Measurements from ENCODE around the gene MCRIP1. TPM values are rescaled to one million over a fixed set of nuclear protein-coding genes. Genes with fewer than 3 reads are reported as not detected.

Gene MCRIP1
- total and polyA plus RNA-seq, 7 donors: 20.5 to 187 (median 45.1) TPM

GRCh38 chr17:81807839-81808238 lies 25.3 kb downstream of the MCRIP1 start:
- Histone ChIP-seq H3K4me3 (no peak overlapping the region), H3K27me3 (ENCODE audit: insufficient read depth in 3 of 3, low read length in 2 of 3) (peaks cover 0 to 73% (median 30%) of the 10 kb centered on the region in 3 donors), H3K36me3 (ENCODE audit: insufficient read depth in 1 of 2, low read depth in 1 of 2) (no peaks in the 10 kb centered on the region), H3K9me3 (no peaks in the 10 kb centered on the region), H3K27ac (no peak overlapping the region), H3K4me1 (no peaks in the 10 kb centered on the region)
- TF ChIP-seq CTCF (IDR thresholded peaks at IDR 0.05): no peak
- DNase-seq (no peak), ATAC-seq (no peak)
- WGBS, 3 donors: 42 to 55% (median 47%) methylated on average over 13 of the region's 13 CpGs
- intact Hi-C loops (cut with DNase I): no loop called here

- peak in 2 of 4 donors; percentile 23 to 42 for ATAC-seq
- Histone ChIP-seq H3K4me1 (no peaks in the 10 kb centered on the region), H3K4me3 (no peak overlapping the region), H3K36me3 (ENCODE audit: insufficient read depth in 1 of 2, low read depth in 1 of 2) (no peaks in the 10 kb centered on the region), H3K27me3 (ENCODE audit: insufficient read depth in 3 of 3, low read length in 2 of 3) (peaks cover 0 to 79% (median 35%) of the 10 kb centered on the region in 3 donors), H3K9me3 (no peaks in the 10 kb centered on the region), H3K27ac (no peak overlapping the region)
- 38 to 49% (median 47%) methylated on average over 15 to 18 of the region's 18 CpGs for WGBS, 3 donors
- no peak for DNase-seq
- no peak for TF ChIP-seq CTCF (IDR thresholded peaks at IDR 0.05)
- intact Hi-C loops (cut with DNase I): no loop called here
Observed at GRCh38 chr17:81807210-81807719, 25.8 kb downstream of the MCRIP1 start.

- H3K4me1 ChIP-seq: no peaks in the 10 kb centered on the region
- intact Hi-C loops (cut with DNase I): no loop called here
- H3K27ac ChIP-seq: no peak overlapping the region
- ATAC-seq: peak in 2 of 4 donors; percentile 7 to 12
- H3K27me3 ChIP-seq (ENCODE audit: insufficient read depth in 3 of 3, low read length in 2 of 3): peaks cover 0 to 82% (median 39%) of the 10 kb centered on the region in 3 donors
- H3K4me3 ChIP-seq: no peak overlapping the region
- no peak for TF ChIP-seq CTCF (IDR thresholded peaks at IDR 0.05)
- WGBS, 3 donors: 17 to 27% (median 22%) methylated on average over 18 to 23 of the region's 23 CpGs
- DNase-seq: no peak
- H3K36me3 ChIP-seq (ENCODE audit: insufficient read depth in 1 of 2, low read depth in 1 of 2): no peaks in the 10 kb centered on the region
- H3K9me3 ChIP-seq: no peaks in the 10 kb centered on the region
Observed at GRCh38 chr17:81806461-81807209, 26.5 kb downstream of the MCRIP1 start.

GRCh38 chr17:81805707-81806460 lies 27.2 kb downstream of the MCRIP1 start:
- DNase-seq: no peak
- 62 to 68% (median 64%) methylated on average over 17 to 18 of the region's 18 CpGs for WGBS, 3 donors
- intact Hi-C loops (cut with DNase I): no loop called here
- Histone ChIP-seq H3K4me1 (no peaks in the 10 kb centered on the region), H3K9me3 (no peaks in the 10 kb centered on the region), H3K4me3 (no peak overlapping the region), H3K36me3 (ENCODE audit: insufficient read depth in 1 of 2, low read depth in 1 of 2) (no peaks in the 10 kb centered on the region), H3K27me3 (ENCODE audit: insufficient read depth in 3 of 3, low read length in 2 of 3) (peaks cover 0 to 82% (median 39%) of the 10 kb centered on the region in 3 donors), H3K27ac (no peak overlapping the region)
- no peak for TF ChIP-seq CTCF (IDR thresholded peaks at IDR 0.05)
- no peak for ATAC-seq
